Raji (cell line): ENCODE measurements around the gene NDOR1.
A peak's percentile ranks its signal among the peaks of the same experiment; 100 is the strongest.

Source experiments
- POLR2A ChIP-seq: IDR thresholded peaks from 2 replicates; pipeline ENCODE4 v1.6.1; 2011; ENCODE audit warnings: low read depth, low read length, control low read depth; ENCODE audit not compliant: insufficient read depth

The NDOR1 gene

DNA sequence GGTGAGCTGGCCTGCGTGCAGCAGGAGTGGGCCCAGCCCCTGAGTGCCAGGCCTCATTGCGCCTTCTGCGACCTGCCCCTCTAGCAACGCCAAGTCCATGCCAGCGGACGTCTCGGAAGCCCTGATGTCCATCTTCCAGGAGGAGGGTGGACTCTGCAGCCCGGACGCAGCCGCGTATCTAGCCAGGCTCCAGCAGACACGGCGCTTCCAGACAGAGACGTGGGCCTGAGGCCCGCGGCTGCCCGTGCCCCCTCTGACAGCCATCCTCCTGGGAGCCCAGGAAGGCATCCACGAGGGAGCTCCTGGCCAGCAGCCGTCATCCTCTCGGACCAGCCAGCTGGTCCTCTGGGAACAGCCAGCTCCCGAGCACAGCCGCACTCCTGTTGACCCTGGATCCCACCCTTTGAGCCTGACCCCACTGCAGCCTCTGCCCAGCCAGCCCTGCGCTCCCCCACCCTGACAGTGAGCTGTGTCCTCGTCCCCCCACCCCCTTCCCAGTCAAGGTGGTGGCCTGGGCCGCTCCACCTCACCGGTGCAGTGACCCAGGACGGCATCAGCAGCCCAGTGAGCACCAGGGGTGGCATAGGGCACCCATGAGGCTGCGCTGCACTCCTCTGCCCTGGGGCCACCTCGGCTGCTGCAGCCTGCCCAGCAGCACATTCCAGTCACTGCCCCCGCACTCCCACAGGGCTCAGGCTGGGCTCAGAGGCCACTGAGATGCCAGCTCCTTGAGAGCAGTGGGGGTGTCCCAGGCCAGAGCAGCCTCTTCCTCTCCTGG lies 10.9 kb downstream of the NDOR1 start:
- no peak for TF ChIP-seq POLR2A

DNA sequence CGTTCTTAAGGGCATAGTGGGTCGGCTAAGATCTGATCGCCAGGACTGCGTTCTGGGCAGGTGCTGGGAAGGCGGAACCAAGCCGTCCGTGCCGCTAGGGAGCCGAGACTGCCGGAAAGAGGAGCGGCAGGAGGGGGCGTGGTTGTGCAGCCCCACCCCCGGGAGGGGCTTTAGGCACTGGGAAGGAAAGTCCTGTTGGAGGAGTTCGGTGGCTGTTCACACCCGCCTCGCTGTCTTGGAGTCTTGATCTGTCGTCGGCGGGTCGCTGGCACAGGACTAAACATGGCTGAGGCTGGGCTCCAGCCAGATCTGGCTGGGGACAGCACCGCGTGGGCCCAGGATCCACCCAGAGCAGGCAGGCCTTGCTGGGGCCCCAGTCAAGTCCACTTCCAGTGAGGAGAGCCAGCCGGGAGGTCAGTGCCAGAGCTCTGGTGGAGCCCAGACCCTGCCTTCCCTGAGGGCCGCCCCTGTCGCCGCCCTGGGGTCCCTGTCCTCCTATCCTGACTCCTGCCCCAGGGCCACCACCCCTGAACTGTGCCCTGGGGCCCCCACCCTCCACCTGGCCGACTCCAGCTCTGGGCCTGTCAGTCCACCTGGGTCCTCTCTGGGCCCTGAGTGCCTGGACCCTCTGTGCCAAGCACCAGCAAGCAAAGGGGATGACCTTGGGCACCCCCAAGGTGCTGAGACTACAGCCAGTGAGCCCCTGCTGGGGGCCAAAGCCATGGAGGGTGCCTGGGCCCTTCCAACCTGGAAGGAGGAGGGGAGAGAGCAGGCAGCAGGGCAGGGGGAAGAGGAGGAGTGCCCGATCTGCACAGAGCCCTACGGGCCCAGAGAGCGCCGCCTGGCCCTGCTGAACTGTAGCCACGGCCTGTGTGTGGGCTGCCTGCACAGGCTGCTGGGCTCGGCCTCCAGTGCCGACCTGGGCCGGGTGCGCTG lies 12.0 kb downstream of the NDOR1 start:
- TF ChIP-seq POLR2A, result no peak

DNA sequence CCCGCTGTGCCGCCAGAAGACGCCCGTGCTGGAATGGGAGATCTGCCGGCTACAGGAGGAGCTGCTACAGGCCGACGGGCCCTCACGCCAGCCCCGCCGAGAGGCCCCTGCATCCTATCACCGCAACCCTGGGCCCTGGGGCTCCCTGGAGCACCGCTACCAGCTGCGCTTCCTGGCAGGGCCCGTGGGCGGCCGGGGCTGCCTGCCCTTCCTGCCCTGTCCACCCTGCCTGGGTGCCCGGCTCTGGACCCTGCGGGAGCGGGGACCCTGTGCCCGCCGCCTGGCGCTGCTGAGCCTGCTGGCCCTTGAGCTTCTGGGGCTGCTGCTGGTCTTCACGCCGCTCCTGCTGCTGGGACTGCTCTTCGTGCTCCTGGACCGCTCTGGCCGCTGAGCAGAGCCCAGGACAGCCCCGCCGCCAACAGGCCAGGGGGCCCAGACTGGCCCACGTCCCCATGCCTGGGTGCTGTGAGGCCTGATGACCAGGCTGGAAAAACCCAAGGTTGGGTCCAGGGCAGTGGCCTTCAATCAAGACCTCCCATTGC lies 12.8 kb downstream of the NDOR1 start:
- TF ChIP-seq POLR2A, result no peak

DNA sequence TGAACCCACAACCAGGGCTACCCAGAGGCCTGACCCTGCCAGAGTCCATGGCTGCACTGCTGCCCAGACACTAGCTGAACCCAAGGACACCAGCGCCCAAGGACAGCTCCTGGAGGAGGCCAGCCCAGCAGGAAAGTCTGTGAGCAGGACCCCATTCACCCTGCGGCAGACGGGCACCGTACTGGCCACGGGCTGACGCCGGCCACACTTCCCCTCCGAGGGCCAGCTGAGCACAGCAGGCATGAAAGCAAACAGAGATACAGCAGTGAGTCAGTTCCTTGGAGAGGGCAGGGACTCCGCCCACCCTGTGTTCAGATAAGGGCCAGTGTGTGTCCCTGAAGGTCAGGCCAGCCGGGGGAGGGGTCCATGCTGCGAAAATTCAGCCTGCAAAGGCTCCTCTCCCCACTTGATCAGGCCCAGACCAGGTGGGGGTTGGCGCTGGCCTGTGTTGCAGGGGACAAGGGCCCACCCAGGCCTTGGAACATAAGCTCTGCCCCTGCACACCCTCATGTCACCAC lies 13.3 kb downstream of the NDOR1 start:
- TF ChIP-seq POLR2A, result no peak

GRCh38 chr9:137219757-137220316 lies 14.3 kb downstream of the NDOR1 start:
- no peak for TF ChIP-seq POLR2A

GRCh38 chr9:137220317-137221094 lies 15.0 kb downstream of the NDOR1 start:
- TF ChIP-seq POLR2A, result no peak

- no peak for TF ChIP-seq POLR2A
These were observed 15.6 kb downstream of the NDOR1 start for GRCh38 chr9:137221095-137221505.

DNA sequence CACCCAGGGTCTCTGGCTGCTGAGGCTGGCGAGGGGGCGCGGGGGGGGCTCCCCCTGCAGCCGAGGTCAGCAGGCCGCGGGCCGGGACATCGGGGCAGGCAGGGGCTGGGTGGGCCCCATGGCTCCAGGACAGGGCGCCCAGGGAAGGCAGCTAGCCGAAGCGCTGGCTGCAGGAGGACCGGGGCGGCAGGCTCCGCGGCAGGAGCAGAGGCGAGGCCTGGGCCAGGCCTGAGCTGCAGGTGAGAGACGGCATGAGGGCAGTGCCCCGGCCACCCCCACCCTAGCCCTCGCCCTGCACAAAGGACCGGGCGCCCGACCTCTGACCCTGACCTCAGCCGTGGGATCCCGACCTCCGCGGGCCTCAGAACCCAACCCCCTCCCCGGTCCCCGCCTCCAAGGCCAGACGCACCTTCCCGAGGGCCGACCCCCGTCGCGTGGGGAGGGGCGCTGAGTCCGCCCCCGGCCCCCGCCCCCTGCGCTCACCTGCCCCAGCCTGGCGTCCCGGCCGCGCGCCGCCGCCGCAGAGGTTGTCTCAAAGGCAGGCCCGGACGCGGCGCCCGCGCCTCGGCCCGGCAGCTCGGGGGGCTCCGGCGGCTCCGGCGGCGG lies 16.1 kb downstream of the NDOR1 start:
- TF ChIP-seq POLR2A, result no peak

DNA sequence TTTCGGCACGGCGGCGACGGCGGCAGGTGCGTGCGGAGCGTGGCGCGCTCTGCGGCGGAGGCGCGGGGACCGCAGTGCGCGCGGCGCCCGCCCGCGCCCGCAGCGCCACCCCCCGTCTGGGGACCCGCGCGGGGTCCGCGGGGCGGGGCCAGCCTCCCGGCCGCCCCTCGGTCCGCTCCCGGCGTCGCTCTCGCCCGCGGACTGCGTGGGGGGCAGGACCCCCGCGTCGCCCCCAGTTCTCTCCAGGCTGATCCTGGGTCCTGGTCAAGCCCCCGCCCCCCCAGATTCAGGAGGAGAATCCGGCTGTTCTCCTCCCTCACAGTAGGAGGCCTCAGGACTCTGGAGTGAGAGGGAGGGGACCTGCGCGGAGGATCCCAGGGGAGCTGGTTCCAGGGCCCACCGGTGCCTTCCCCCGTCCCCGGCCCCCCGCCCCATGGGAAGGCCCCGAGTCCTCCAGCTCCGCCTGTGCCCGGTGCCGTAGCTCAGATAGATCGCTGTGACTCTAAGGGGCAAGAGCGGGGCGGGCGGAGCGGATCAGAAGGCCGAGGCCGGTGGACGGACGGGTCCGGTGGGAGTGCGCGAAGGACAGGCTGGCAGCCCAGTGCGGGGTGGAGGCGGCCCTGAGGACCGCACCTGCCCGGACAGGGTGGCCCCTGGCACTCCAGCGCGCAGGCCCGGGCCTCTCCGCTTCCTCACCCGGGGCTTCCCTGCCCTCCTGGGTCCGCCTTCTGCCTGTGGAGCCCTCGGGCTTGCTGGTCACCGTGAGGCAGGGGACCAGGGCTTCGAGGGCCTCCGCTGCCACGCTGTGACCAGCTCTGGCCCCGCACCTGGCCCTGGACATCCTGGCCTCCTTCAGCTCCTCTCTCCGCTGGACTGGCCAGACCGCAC lies 16.9 kb downstream of the NDOR1 start, which contains the start of gene RNF208:
Gene RNF208, minus strand, starts transcription at position 51 of the 888 bp plus-strand sequence. CDS start 1,028 bp downstream, outside the sequence.
- TF ChIP-seq POLR2A, result no peak

GRCh38 chr9:137223078-137223970 lies 17.8 kb downstream of the NDOR1 start:
- TF ChIP-seq POLR2A, result peak; percentile 81

DNA sequence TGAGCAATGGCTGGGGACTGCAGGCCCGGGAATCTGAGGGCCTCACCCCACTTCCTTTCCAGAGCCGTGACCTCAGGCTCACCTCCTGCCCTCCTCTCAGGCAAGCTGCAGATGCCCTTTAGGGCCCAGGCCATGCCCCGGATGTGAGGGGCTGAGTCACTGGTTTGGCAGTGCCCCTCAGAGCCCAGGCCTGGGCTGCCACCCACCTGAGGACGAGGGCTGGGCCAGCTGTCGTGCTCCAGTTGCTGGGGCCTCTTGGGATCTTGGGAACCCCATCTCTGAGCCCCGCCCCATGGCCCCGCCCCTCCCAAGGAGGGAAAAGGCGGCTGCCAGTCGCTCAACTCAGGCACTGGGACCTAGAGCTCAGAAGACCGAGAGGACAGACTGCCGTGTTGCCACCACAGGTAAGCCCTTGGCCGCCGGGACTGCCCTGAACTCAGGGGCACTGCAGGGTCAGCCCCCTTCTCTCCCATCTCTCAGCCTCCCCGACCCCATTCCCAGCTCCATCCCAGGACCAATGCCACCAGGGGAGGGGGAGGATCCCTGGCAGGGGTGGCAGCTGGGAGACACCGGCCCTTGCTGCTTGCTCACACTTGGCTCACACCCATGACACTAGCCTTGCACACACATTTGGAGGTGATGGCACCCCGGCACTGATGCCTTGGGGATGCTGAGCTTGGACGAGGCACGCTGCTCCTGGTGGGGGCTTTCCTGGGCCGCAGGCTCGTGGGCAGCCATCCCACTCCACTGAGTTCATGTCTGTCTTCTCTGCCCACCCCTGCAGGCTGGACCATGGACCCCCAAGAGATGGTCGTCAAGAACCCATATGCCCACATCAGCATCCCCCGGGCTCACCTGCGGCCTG lies 19.6 kb downstream of the NDOR1 start, which contains the start of gene CYSRT1:
Gene CYSRT1, plus strand, starts transcription at position 345 of the 865 bp plus-strand sequence. Its CDS starts 448 bp downstream, at position 793.
- no peak for TF ChIP-seq POLR2A
